HG03139 (cell line): ENCODE results near the gene RORC.

ENCODE experiments used
- ATAC-seq: cut with Tn5 transposase; IDR thresholded peaks from one replicate; pipeline ENCODE4 v1.9.1; 2021; ENCODE audit not compliant: unreplicated experiment

The RORC gene

GRCh38 chr1:151828921-151829320, 2.7 kb downstream of the RORC start:
- no peak for ATAC-seq

GRCh38 chr1:151827853-151828252, 3.7 kb downstream of the RORC start:
- ATAC-seq: no peak

GRCh38 chr1:151825751-151826660, 5.6 kb downstream of the RORC start:
- no peak for ATAC-seq

DNA sequence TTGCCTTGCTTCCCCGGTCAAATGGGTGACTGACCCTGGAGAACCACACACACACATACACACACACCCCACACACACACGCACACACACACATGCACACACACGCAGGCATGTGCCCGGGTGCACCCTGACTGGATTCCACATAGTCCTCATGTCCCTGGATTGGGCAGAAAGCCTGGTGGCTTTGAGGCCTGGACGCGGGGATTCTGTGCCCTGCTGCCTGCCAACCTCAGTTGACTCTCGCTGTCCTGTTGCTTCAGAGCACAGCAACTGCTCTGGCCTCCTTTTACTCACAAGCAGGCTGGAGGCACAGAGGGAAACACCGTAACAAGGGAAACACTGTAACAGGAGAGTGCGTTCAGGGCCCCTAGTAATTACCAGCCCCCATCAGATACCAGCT, 6.4 kb downstream of the RORC start:
- ATAC-seq: no peak

- no peak for ATAC-seq
Observed at GRCh38 chr1:151823175-151823574, 8.4 kb downstream of the RORC start.

- no peak for ATAC-seq
Observed at GRCh38 chr1:151822404-151822803, 9.2 kb downstream of the RORC start.

- no peak for ATAC-seq
Observed at GRCh38 chr1:151820940-151821339, 10.7 kb downstream of the RORC start.

DNA sequence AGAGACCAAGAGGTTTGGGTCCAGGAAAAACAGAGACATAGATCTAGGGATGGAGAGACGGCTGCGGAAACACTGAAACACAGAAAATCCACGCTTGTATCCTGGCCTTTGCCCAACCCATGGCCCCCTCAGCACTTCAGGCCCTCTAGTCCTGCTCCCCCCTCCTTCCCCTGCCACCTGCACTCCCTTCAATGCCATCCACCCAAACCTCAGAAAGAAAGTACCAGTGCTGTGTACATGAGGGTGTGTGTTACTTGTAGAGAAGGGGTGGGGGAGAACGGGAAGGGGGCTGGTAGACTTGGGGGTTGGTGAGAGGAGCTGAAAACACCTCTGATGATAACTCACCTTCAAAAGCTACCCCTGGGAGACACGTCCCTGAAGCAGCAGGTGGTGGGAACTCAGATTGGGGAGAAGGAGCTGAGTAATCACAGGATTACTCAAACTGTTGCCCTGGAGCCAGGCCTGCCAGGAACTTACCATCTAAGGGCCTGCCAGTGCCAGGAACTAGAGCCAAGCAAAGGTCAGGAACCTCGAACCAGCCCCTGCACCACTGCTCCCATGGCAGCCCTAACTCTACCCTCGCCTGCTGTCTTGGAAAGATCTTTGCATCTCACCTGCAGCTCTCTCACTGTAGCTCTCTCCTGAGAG, 11.5 kb downstream of the RORC start:
- no peak for ATAC-seq

GRCh38 chr1:151819227-151819835, 12.3 kb downstream of the RORC start:
- no peak for ATAC-seq

GRCh38 chr1:151817353-151817730, 14.3 kb downstream of the RORC start:
- no peak for ATAC-seq

- no peak for ATAC-seq
Observed at GRCh38 chr1:151816548-151817352, 14.9 kb downstream of the RORC start.

DNA sequence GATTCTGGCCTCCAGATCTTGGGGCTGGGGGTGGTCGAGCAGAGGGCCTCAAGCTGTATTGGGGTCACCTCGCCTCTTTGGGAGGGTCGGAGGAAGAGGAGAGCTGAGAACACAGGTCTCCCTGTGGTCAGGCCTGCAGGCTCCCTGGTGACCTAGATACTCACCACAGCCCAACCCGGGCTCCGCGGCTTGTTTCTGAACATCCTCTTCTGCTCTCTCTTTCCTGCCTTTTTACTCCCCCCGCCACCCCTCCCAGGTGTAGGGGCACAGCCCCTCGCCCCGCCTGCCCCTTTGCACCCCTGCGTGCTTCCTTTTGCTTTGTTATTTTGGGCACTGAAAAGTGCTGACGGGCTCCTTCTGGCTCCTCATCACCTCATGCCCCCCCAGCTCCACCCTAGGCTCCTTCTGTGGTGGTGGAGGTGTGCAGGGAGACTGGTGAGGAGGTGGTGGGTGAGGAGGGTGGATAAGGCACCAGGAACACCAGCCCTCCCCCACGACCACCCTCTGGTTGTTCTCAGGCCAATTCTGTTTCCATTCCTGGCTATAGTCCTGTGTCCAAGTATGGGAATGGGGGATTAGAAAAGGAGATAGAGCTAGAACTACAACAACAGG, 15.8 kb downstream of the RORC start:
- ATAC-seq: no peak

- no peak for ATAC-seq
Observed at GRCh38 chr1:151814971-151815545, 16.5 kb downstream of the RORC start.

GRCh38 chr1:151814426-151814825, 17.2 kb downstream of the RORC start:
- ATAC-seq: no peak

DNA sequence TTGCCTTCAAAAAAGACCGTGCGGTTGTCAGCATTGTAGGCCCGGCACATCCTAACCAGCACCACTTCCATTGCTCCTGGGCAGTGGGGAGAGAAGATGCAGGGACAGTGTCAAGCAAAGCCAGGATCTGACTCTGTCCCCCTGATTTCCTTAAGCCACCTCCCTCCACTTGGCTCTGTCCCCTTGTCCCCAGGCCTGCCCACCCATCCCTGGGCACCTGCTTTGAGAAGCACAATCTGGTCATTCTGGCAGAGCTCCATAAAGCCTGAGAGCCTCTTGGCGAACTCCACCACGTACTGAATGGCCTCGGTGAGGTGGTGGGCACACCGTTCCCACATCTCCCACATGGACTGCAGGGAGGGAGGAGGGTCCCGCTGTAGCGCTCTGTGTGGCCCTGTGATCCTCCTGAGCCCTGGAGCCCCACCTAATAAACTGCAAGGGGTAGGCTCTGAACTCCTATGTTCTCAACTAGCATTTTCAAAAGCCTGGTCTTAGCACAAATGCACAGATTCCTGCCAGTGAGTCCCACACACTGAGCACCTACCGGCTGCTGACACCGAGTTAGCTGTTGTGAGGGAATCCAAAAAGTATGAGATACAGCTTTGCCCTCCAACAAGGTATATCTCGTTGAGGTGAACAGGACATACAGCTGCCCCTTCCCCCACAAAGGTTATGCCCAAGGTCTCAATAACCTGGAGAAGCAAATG, 18.2 kb downstream of the RORC start:
- ATAC-seq: no peak

- ATAC-seq: no peak
Observed at GRCh38 chr1:151811181-151811580, 20.4 kb downstream of the RORC start.

DNA sequence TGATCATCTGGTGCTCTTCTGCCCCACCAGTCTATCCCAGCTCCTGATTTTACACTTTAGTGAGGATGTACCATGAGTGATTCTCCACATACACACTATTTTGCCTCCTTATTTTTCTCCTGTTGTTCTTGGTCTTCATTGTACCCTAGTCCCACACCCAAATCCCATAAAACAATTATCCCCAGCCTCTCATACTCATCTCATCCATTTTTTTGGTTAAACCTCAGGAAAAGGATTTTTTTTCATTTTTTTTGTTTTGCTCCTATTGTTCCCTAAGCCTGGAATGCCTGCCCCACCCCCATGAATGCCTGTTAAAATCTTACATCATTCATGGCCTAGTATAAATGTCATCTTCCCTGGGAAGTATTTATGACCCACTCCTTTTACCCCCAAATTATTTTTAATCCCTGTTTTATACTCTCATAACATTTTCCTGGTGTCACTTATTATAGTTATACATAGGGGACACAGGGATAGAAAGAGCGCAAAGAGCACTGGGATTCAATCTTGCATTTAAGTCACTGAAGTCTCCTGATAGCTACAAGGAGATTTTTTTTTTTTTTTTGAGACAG, 21.5 kb downstream of the RORC start:
- no peak for ATAC-seq

GRCh38 chr1:151809290-151809984, 22.2 kb downstream of the RORC start:
- no peak for ATAC-seq

GRCh38 chr1:151807766-151808165, 23.8 kb downstream of the RORC start:
- ATAC-seq: no peak
